ENCODE measurements around the gene ABLIM2.

- no peak for TF ChIP-seq POLR2A (IDR thresholded peaks at IDR 0.05)
- TF ChIP-seq CTCF (IDR thresholded peaks at IDR 0.05): no peak
Observed at GRCh38 chr4:8160233-8160560, 1.6 kb upstream of the ABLIM2 start.

Data from lower leg skin (tissue), 3 donors.